Femur (tissue), 1 donor: Measurements from ENCODE around the gene GTF2H2C_2.
"Not testable (repeated sequence)": the region's sequence is repeated elsewhere in the genome, so short reads cannot be mapped to it uniquely, and the experiment has no call there.

ENCODE experiments used
- DNase-seq: peaks from one replicate; pipeline ENCODE4 v3.0.0-alpha.2; 2017

The GTF2H2C_2 gene

GRCh38 chr5:70415117-70415516 lies at the start of gene GTF2H2C_2:
TSS of gene GTF2H2C_2 (plus strand) at chr5:70415368.
- not testable (repeated sequence) for DNase-seq

- DNase-seq: not testable (repeated sequence)
Observed at GRCh38 chr5:70400984-70401686, 14.0 kb upstream of the GTF2H2C_2 start.

- not testable (repeated sequence) for DNase-seq
Observed at GRCh38 chr5:70421322-70421721, 6.2 kb downstream of the GTF2H2C_2 start.

- not testable (repeated sequence) for DNase-seq
Observed at GRCh38 chr5:70423215-70423614, 8.0 kb downstream of the GTF2H2C_2 start.

- DNase-seq: not testable (repeated sequence)
Observed at GRCh38 chr5:70438518-70438917, 23.4 kb downstream of the GTF2H2C_2 start.

GRCh38 chr5:70449565-70449964 lies 34.4 kb downstream of the GTF2H2C_2 start:
- DNase-seq: not testable (repeated sequence)

GRCh38 chr5:70451249-70451984 lies 36.2 kb downstream of the GTF2H2C_2 start:
- DNase-seq: not testable (repeated sequence)

- not testable (repeated sequence) for DNase-seq
Observed at GRCh38 chr5:70457093-70457492, 41.9 kb downstream of the GTF2H2C_2 start.

- DNase-seq: not testable (repeated sequence)
Observed at GRCh38 chr5:70459188-70459587, 44.0 kb downstream of the GTF2H2C_2 start.

GRCh38 chr5:70461984-70462383 lies 46.8 kb downstream of the GTF2H2C_2 start:
- DNase-seq: not testable (repeated sequence)

GRCh38 chr5:70464019-70464637 lies 49.0 kb downstream of the GTF2H2C_2 start:
- DNase-seq: not testable (repeated sequence)

GRCh38 chr5:70469926-70470509 lies 54.9 kb downstream of the GTF2H2C_2 start:
- DNase-seq: not testable (repeated sequence)
